GM20000 (cell line): Measurements from ENCODE around the gene PPME1.

Experiments used
- DNase-seq: peaks from one replicate; pipeline ENCODE4 v3.0.0; 2012; ENCODE audit warnings: low spot score
- TF ChIP-seq, protein P1 (sequence below): IDR thresholded peaks from 2 replicates; pipeline ENCODE4 v1.5.1; 2012; ENCODE audit warnings: mild to moderate bottlenecking, control low read depth; ENCODE audit errors: extremely low read depth, missing control alignments

Gene PPME1

DNA sequence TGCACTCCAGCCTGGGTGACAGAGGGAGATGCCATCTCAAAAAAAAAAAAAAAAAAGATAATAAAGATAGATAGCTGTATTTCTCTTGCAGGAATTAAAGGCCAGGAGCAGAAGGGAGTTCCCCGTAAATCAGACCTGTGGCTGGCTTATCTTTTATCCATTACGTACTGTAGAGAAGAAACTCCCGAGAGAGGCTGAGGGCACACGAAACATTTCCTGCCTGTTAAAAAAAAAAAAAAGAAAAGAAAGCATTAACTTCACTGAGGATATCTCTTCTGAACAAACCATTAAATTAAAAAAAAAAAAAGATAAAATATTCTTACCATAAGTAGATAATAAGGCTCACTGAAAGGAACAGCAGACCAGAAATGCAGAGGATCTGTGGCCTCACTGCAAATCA is 117.8 kb downstream of the PPME1 start:
- no peak for DNase-seq
- TF ChIP-seq, protein P1, sequence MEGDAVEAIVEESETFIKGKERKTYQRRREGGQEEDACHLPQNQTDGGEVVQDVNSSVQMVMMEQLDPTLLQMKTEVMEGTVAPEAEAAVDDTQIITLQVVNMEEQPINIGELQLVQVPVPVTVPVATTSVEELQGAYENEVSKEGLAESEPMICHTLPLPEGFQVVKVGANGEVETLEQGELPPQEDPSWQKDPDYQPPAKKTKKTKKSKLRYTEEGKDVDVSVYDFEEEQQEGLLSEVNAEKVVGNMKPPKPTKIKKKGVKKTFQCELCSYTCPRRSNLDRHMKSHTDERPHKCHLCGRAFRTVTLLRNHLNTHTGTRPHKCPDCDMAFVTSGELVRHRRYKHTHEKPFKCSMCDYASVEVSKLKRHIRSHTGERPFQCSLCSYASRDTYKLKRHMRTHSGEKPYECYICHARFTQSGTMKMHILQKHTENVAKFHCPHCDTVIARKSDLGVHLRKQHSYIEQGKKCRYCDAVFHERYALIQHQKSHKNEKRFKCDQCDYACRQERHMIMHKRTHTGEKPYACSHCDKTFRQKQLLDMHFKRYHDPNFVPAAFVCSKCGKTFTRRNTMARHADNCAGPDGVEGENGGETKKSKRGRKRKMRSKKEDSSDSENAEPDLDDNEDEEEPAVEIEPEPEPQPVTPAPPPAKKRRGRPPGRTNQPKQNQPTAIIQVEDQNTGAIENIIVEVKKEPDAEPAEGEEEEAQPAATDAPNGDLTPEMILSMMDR: no peak

DNA sequence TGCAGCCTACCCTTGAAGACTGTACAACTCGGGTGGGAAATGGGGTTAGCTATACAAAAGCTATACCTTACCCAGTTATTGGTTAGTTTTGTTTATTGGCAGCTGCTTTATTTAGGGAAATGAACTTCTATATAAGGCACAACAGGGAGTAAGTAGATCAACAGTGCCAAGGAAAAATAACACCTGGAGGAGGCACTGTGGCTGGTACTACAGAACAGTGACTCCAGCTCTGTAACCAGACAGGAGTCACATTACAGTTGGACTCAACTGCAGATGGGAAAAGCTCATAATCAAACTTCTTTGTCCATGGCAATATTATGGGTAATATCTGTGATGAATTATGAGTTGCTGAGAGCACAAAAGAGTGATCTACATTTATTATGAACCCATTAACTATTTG is 126.4 kb downstream of the PPME1 start:
- TF ChIP-seq, protein P1: no peak
- DNase-seq: no peak

DNA sequence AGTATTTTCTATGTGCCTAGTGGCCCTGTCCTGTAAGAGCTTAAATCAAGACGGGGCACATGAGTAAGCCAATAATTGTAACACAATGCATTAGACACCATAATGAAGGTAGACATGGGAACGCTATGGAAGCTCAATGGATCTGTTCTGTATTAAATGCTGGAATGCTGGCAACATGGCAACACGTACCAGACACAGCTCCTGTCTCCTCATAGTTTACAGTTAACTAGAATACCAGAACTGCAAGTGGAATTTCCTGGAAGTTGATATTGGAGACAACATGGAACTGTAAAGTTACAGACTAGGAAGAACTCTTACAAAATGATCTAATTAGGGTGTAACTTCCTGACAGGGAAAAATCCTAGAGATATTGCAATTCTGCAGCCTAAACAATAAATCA is 127.9 kb downstream of the PPME1 start:
- TF ChIP-seq, protein P1: no peak
- DNase-seq: no peak
